HEK293T (cell line): ENCODE data around the gene RAPGEF4.
"Not testable (repeated sequence)": the region's sequence is repeated elsewhere in the genome, so short reads cannot be mapped to it uniquely, and the experiment has no call there.

Experiments used
- CTCF ChIA-PET: fragments of 350-600 bp; formaldehyde crosslinking; extraction: SDS; loops from one replicate; lab custom pipeline; 2021; ENCODE audit warnings: antibody characterized with exemption, inconsistent platforms; lab: Yijun Ruan, JAX
- POLR2A ChIA-PET: fragments of 350-600 bp; formaldehyde crosslinking; extraction: SDS; loops from one replicate; lab custom pipeline; 2020; ENCODE audit warnings: antibody characterized with exemption, inconsistent platforms; lab: Yijun Ruan, JAX
- DNase-seq: peaks from one replicate; pipeline ENCODE4 v3.0.0; 2012; ENCODE audit warnings: mixed read lengths; ENCODE audit errors: extremely low spot score
- ARNT ChIP-seq: fragments of 450-650 bp; IDR thresholded peaks from 2 replicates; pipeline ENCODE4 v1.6.1; 2017; ENCODE audit warnings: mild to moderate bottlenecking
- BHLHE40 ChIP-seq: fragments of 450-650 bp; IDR thresholded peaks from 2 replicates; pipeline ENCODE4 v1.6.1; 2016; ENCODE audit warnings: mild to moderate bottlenecking, moderate library complexity, borderline replicate concordance
- CTBP1 ChIP-seq: fragments of 450-650 bp; IDR thresholded peaks from 2 replicates; pipeline ENCODE4 v1.6.1; 2016; ENCODE audit warnings: borderline replicate concordance
- ELF4 ChIP-seq: fragments of 450-650 bp; IDR thresholded peaks from 2 replicates; pipeline ENCODE4 v1.6.1; 2017; ENCODE audit warnings: antibody characterized with exemption
- FOXA1 ChIP-seq: fragments of 450-650 bp; IDR thresholded peaks from 2 replicates; pipeline ENCODE4 v1.6.1; 2016; ENCODE audit warnings: mild to moderate bottlenecking
- FOXK2 ChIP-seq: fragments of 450-650 bp; IDR thresholded peaks from 2 replicates; pipeline ENCODE4 v1.6.1; 2016; ENCODE audit warnings: mild to moderate bottlenecking
- FOXM1 ChIP-seq: fragments of 450-650 bp; IDR thresholded peaks from 2 replicates; pipeline ENCODE4 v1.6.1; 2017; ENCODE audit warnings: mild to moderate bottlenecking, borderline replicate concordance
- HDGF ChIP-seq: fragments of 450-650 bp; IDR thresholded peaks from 2 replicates; pipeline ENCODE4 v1.6.1; 2017; ENCODE audit warnings: antibody characterized with exemption, borderline replicate concordance
- L3MBTL2 ChIP-seq: fragments of 450-650 bp; conservative IDR thresholded peaks from 2 replicates; pipeline ENCODE4 v1.6.1; 2016; ENCODE audit warnings: mild to moderate bottlenecking
- LEF1 ChIP-seq: fragments of 450-650 bp; IDR thresholded peaks from 2 replicates; pipeline ENCODE4 v1.6.1; 2017; ENCODE audit warnings: mild to moderate bottlenecking, borderline replicate concordance
- NFRKB ChIP-seq: fragments of 450-650 bp; IDR thresholded peaks from 2 replicates; pipeline ENCODE4 v1.6.1; 2016; ENCODE audit warnings: mild to moderate bottlenecking, moderate library complexity
- SP1 ChIP-seq: fragments of 450-650 bp; IDR thresholded peaks from 2 replicates; pipeline ENCODE4 v1.6.1; 2017
- SUZ12 ChIP-seq: fragments of 450-650 bp; IDR thresholded peaks from 2 replicates; pipeline ENCODE4 v1.6.1; 2016; ENCODE audit warnings: mild to moderate bottlenecking
- TARDBP ChIP-seq: fragments of 450-650 bp; IDR thresholded peaks from 2 replicates; pipeline ENCODE4 v1.6.1; 2016
- ZNF384 ChIP-seq: fragments of 450-650 bp; IDR thresholded peaks from 2 replicates; pipeline ENCODE4 v1.6.1; 2016
- TF ChIP-seq, protein P1 (sequence below): fragments of 450-650 bp; IDR thresholded peaks from 2 replicates; pipeline ENCODE4 v1.6.1; 2016

The RAPGEF4 gene

DNA sequence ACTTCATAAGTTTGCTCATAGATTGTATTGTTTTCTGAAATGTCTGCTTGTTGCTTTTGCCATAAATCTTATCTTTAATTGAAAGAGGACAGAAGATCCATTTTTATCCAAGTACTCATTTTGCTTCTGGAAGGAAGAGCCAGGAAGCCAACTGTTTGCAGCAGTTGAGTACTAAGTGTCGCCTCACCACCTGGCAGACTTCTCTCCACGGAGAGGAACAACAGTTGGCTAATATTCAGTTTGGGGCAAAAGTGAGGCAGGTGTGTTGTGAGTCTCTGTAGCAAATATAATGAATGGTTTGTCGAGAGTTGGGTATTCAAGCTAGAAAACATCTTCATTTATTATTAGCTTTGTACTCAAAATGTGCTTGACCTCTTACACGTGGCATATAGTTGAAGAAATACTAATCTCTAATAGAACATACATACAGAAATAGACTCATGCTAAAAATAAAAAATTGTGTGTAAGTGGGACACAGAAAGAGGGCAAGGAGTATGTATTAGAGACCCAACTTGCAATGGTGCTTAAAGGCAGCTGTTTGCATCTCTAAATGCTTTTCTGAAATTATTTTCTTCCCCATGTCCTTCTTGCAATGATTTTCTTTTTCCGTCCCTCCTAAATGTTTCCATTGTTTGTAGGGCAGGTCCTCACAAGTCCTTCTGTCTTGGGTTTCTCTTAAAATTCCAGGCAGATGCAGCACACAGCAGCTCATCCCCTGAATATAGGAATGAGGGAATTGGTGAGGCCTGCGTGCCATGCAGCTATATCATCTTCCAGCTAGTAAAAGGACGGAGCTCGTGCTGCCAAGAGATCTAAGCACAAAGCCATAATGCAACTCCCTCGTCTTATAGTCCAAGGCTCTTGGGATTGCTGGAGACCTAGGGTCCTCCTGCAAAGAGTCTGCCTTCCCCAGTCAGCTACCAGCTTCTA lies 295.2 kb downstream of the RAPGEF4 start:
- DNase-seq = no peak
- ChIA-PET CTCF (no interaction called here), POLR2A (no interaction called here)
- TF ChIP-seq ZNF384 (no peak), FOXA1 (no peak), ELF4 (no peak), BHLHE40 (no peak), FOXK2 (no peak), TARDBP (no peak), CTBP1 (no peak), SUZ12 (no peak), L3MBTL2 (no peak), LEF1 (no peak), ARNT (no peak)

DNA sequence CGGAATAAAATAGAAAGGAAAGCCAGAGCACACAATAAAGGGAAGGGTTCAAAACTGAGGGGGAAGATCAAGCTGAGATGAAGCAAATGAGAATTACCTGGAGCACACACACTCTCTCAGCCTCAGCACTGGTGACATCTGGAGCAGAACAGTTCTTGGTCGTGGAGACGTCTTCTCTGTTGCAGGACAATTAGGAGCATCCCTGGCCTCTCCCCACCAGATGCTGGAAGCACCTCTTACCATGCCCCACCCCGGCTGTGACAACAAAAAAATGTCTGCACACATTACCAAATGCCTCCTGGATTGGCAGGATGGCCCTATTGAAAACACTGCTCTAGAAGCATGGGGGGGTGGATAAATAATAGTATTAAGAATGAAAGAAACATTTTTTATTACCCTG lies 296.4 kb downstream of the RAPGEF4 start:
- no peak for TF ChIP-seq FOXA1
- TF ChIP-seq SP1 = no peak
- TF ChIP-seq, protein P1, sequence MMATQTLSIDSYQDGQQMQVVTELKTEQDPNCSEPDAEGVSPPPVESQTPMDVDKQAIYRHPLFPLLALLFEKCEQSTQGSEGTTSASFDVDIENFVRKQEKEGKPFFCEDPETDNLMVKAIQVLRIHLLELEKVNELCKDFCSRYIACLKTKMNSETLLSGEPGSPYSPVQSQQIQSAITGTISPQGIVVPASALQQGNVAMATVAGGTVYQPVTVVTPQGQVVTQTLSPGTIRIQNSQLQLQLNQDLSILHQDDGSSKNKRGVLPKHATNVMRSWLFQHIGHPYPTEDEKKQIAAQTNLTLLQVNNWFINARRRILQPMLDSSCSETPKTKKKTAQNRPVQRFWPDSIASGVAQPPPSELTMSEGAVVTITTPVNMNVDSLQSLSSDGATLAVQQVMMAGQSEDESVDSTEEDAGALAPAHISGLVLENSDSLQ = no peak
- ChIA-PET CTCF (no interaction called here), POLR2A (no interaction called here)
- DNase-seq = no peak

DNA sequence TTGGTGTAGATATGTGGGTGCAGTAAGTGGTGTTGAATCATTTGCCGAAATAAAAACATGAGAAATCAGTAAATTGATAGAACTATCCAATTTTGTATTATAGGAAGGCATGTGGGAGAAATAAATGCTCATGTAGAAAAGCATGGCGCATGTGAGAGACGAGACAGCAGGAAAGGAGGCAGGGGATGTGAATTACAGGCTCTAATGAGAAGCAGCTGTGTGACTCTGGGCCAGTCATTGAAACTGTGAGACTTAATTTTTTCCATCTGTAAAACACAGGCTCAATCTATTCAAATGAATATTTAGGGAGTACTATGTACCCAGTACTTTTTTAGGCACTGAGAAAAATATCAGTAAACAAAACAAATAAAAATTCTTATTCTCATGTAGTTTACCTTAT lies 297.4 kb downstream of the RAPGEF4 start:
- ChIA-PET POLR2A (no interaction called here), CTCF (interaction anchor here (0.6 kb wide), 1 partner anchor 13 kb away, joined by 3 read pairs; no protein-coding TSS in a partner anchor)
- no peak for DNase-seq
- no peak for TF ChIP-seq NFRKB
- no peak for TF ChIP-seq LEF1
- no peak for TF ChIP-seq SUZ12
- no peak for TF ChIP-seq ELF4
- no peak for TF ChIP-seq HDGF
- no peak for TF ChIP-seq FOXA1
- no peak for TF ChIP-seq SP1
- no peak for TF ChIP-seq L3MBTL2
- TF ChIP-seq ZNF384 = no peak
- TF ChIP-seq BHLHE40 = no peak
- TF ChIP-seq CTBP1 = no peak
- no peak for TF ChIP-seq FOXK2
- TF ChIP-seq, protein P1 = no peak
- TF ChIP-seq FOXM1 = no peak
- TF ChIP-seq TARDBP = no peak
- TF ChIP-seq ARNT = no peak

DNA sequence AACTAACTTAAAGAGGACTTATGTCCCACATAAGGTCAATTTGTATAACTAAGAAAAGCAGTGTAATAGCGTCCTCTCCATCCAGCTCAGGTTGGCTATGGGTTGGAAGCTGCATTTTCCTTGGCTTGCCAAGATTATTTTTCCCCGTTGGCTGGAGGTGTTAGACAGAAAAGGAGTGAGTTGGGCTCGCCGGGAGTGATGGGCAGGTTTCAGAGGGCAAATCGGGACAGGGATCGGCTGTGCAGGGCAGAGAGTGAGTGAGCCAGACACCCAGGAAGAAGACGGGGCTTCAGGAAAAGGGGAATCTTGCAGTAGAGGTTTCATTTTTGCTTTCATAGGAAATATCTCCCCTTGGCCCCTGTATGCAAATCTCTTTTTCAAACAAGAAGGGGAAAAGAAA lies 298.5 kb downstream of the RAPGEF4 start:
- POLR2A ChIA-PET = no interaction called here

DNA sequence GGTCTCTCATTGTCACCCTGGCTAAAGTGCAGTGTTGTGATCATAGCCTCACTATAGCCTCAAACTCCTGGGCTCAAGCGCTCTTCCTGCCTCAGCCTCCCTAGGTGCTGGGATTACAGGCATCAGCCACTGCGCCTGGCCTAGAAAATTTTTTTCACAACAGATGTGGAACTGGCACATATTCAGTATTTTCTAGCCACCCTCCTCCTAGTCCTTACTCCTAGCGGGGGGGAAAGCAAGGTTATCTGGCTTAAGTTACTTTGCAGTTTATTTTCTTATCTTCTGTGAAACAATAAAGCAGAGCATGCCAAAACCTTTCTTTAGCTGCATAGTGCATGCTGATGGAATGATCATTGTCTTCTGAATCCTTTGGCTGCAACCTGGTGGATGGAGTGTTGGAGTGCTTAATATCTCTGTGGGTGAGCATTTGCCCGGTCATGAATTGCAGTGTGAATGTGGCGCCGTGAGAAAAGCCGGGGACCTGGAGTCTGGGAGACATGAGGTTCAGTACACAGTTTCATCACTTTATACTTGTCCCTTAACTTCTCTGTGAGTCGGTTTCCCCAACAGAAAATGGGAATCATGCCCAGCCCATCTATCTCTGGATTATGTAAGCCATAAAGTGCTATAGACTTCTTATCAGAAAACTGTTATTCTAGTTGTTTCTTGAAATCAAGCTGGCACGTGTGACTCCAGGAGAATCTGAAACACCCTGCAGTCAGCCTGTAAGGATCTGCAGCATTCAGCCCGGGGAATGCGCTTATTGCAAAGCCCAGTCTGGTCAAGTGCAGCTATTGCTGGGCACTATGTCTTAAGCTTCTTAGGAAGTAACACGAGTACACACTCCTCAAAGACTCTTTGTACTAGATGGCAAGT lies 301.8 kb downstream of the RAPGEF4 start:
- ChIA-PET CTCF (interaction anchor here (0.5 to 1.7 kb wide), 3 partner anchors 9 to 224 kb away, joined by 3 to 7 read pairs (median 3); no protein-coding TSS in a partner anchor), POLR2A (no interaction called here)
- TF ChIP-seq L3MBTL2 (no peak), ZNF384 (no peak), FOXM1 (no peak), FOXK2 (no peak), HDGF (no peak), BHLHE40 (no peak), ARNT (no peak), FOXA1 (no peak), SP1 (no peak), SUZ12 (no peak), LEF1 (no peak), TARDBP (no peak), CTBP1 (no peak), NFRKB (no peak), ELF4 (no peak)
- TF ChIP-seq, protein P1 = no peak
- DNase-seq = no peak

More for the DNA sequence above, 298.5 kb downstream of the RAPGEF4 start:
- TF ChIP-seq, protein P1 = no peak
- TF ChIP-seq SP1 = no peak
- no peak for TF ChIP-seq SUZ12
- TF ChIP-seq L3MBTL2 = no peak
- no peak for TF ChIP-seq BHLHE40
- TF ChIP-seq NFRKB = no peak
- CTCF ChIA-PET = no interaction called here
- DNase-seq = no peak

DNA sequence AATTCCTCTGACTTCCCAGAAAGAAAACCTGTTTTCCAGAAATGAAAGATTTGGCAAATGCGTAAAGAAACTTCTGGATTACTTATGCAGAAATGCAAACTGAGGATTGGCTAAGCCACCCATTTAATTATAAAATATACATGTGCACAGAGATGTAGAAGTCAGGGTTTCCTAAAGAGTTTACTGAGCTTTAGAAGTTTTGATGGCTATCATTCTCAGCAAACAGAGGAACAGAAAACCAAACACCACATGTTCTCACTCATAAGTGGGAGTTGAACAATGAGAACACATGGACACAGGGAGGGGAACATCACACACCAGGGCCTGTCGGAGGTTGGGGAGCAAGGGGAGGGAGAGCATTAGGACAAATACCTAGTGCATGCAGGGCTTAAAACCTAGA lies 302.6 kb downstream of the RAPGEF4 start:
- CTCF ChIA-PET = not testable (repeated sequence)

More for the DNA sequence above, 302.6 kb downstream of the RAPGEF4 start:
- DNase-seq, POLR2A ChIA-PET: not testable (repeated sequence)
